ENCODE measurements around the gene PTMS. TPM values are rescaled to one million over a fixed set of nuclear protein-coding genes. Genes with fewer than 3 reads are reported as not detected.

PTMS gene
- total and polyA plus RNA-seq, 9 of the 15 experiments (the other 6 are each of a cell fraction or from before 2014, with no cell fraction given): 5.1 to 287 (median 78.5) TPM

DNA sequence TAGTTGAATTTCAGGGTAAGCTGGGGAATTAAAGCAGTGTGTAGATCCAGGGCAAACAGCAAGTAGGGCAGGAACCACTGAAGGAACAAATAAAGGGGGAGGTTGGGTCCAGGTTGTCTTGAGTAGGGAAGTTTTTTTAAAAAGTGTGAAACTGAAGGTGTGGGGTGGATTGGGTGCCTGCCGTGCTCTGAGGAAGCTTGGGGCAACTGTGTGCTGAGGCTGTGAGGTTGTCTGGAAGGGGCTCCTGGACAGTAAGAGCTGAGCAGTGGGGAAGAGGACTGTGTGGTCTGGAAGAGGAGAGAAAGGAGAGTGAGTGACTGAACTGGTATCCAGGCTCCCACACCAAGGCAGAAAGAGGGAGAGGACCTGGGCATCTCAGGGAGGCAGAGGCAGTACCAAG, 44.6 kb downstream of the PTMS start:
- no peaks in the 10 kb centered on the region for H4K20me1 ChIP-seq (replicated peaks; ENCODE audit: control insufficient read depth, insufficient read depth, low read length)
- WGBS (ENCODE audit: insufficient coverage, low coverage, missing lambda C conversion rate): 67% methylated on average over 1 of the region's 1 CpG
- H3K36me3 ChIP-seq (ENCODE audit: control insufficient read depth, insufficient read depth, low read length): no peaks in the 10 kb centered on the region
- in situ Hi-C loops (cut with MboI) (no loop called here), intact Hi-C loops (cut with micrococcal nuclease) (no loop called here)
- no peaks in the 10 kb centered on the region for H3K27me3 ChIP-seq (ENCODE audit: control insufficient read depth in 2 of 2, insufficient read depth in 2 of 2, low read length in 2 of 2)
- POLR2A ChIA-PET: interaction anchor here (0.6 to 2.1 kb wide), 2 partner anchors 18 to 62 kb away, joined by 3 to 5 read pairs; no protein-coding TSS in a partner anchor
- FAIRE-seq (no peak), ATAC-seq (peak; percentile 22; the same call in 2 of the 3 replicates), DNase-seq (ENCODE audit: extremely low read depth in 1 of 4, low spot score in 3 of 4) (no peak)
- no TSS peak for BruUV-seq (replicated peaks)
- H3K4me2 ChIP-seq (ENCODE audit: insufficient read depth, low read length): no peak overlapping the region
- H3K4me3 ChIP-seq: no peak overlapping the region
- CTCF ChIA-PET (ENCODE audit: low intra/inter-chr PET ratio): no interaction called here
- no peaks in the 10 kb centered on the region for H3K9me1 ChIP-seq (ENCODE audit: control insufficient read depth, insufficient read depth, low read length)
- no peaks in the 10 kb centered on the region for H3K9me3 ChIP-seq (replicated peaks; ENCODE audit: control insufficient read depth, insufficient read depth, low read depth, low read length)
- H3K27ac ChIP-seq (ENCODE audit: extremely low read depth, low read depth, low read length): peak overlapping the region; percentile 26; the same call in 1 of the 3 replicates
- H3K79me2 ChIP-seq (ENCODE audit: control insufficient read depth, insufficient read depth, low read length): no peaks in the 10 kb centered on the region
- H3K9ac ChIP-seq (ENCODE audit: insufficient read depth in 1 of 2, low read depth in 2 of 2, low read length in 2 of 2): peak overlapping the region; percentile 14 to 72; a peak in 2 of 4 replicates
- no peak for TF ChIP-seq ELF1 (tag; IDR thresholded peaks at IDR 0.05)
- TF ChIP-seq, protein P1, sequence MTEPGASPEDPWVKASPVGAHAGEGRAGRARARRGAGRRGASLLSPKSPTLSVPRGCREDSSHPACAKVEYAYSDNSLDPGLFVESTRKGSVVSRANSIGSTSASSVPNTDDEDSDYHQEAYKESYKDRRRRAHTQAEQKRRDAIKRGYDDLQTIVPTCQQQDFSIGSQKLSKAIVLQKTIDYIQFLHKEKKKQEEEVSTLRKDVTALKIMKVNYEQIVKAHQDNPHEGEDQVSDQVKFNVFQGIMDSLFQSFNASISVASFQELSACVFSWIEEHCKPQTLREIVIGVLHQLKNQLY (CRISPR knock-in tag; conservative IDR thresholded peaks at IDR 0.05): no peak
- no peak for TF ChIP-seq SMARCC2 (IDR thresholded peaks at IDR 0.05; ENCODE audit: low read depth)
- TF ChIP-seq NFIX (CRISPR knock-in tag; IDR thresholded peaks at IDR 0.05; ENCODE audit: low read depth): no peak
- TF ChIP-seq, protein P2, sequence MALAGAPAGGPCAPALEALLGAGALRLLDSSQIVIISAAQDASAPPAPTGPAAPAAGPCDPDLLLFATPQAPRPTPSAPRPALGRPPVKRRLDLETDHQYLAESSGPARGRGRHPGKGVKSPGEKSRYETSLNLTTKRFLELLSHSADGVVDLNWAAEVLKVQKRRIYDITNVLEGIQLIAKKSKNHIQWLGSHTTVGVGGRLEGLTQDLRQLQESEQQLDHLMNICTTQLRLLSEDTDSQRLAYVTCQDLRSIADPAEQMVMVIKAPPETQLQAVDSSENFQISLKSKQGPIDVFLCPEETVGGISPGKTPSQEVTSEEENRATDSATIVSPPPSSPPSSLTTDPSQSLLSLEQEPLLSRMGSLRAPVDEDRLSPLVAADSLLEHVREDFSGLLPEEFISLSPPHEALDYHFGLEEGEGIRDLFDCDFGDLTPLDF (CRISPR knock-in tag; IDR thresholded peaks at IDR 0.05): no peak
- no peak for TF ChIP-seq RB1 (IDR thresholded peaks at IDR 0.05; ENCODE audit: low read depth)
- TF ChIP-seq TGIF2 (CRISPR knock-in tag; IDR thresholded peaks at IDR 0.05): no peak
- no peak for TF ChIP-seq PPARD (CRISPR knock-in tag; IDR thresholded peaks at IDR 0.05)
- TF ChIP-seq MECOM (CRISPR knock-in tag; IDR thresholded peaks at IDR 0.05): no peak
- TF ChIP-seq TSC22D4 (tag; IDR thresholded peaks at IDR 0.05): no peak
- no peak for TF ChIP-seq HNRNPUL1 (IDR thresholded peaks at IDR 0.05; ENCODE audit: low read length)
- TF ChIP-seq YBX1 (IDR thresholded peaks at IDR 0.05): no peak
- no peak for TF ChIP-seq MYBL2 (IDR thresholded peaks at IDR 0.05; ENCODE audit: low read depth)
- TF ChIP-seq MYBL2 (CRISPR knock-in tag; IDR thresholded peaks at IDR 0.05; ENCODE audit: borderline replicate concordance): no peak
- TF ChIP-seq NFATC3 (IDR thresholded peaks at IDR 0.05): no peak
- no peak for TF ChIP-seq ADNP (tag; IDR thresholded peaks at IDR 0.05)
- no peak for TF ChIP-seq ZNF24 (IDR thresholded peaks at IDR 0.05)
- peak overlapping the region; percentile 87 for H2AFZ ChIP-seq (ENCODE audit: low read depth, low read length)
- H3K4me1 ChIP-seq (replicated peaks in 1 of 2; ENCODE audit: control insufficient read depth in 2 of 2, insufficient read depth in 2 of 2, low read length in 2 of 2): peaks cover 0 to 7% of the 10 kb centered on the region in 2 experiments; a peak in 3 of 5 replicates

All from K562 (cell line).